Type B pancreatic cell (in vitro differentiated cells): ENCODE measurements around the gene CDKL5. TPM values are rescaled to one million over a fixed set of nuclear protein-coding genes. Genes with fewer than 3 reads are reported as not detected.

Source experiments
- DNase-seq: peaks from one replicate; pipeline ENCODE4 v3.0.0; 2021; ENCODE audit warnings: mixed read lengths; ENCODE audit not compliant: unreplicated experiment; ENCODE audit errors: extremely low spot score
- H3K27ac Mint-ChIP-seq: 2 replicates; pipeline ENCODE4 v1.8.0; 2021; ENCODE audit warnings: mild to moderate bottlenecking, mixed read lengths
- H3K27me3 Mint-ChIP-seq: 2 replicates; pipeline ENCODE4 v1.8.0; 2021; ENCODE audit warnings: mixed read lengths
- H3K36me3 Mint-ChIP-seq: 2 replicates; pipeline ENCODE4 v1.8.0; 2021; ENCODE audit warnings: mixed read lengths
- H3K4me1 Mint-ChIP-seq: one replicate; pipeline ENCODE4 v1.8.0; 2021; ENCODE audit warnings: mixed read lengths; ENCODE audit not compliant: unreplicated experiment
- H3K4me3 Mint-ChIP-seq: 2 replicates; pipeline ENCODE4 v1.8.0; 2021; ENCODE audit warnings: mild to moderate bottlenecking, mixed read lengths
- H3K9me3 Mint-ChIP-seq: 2 replicates; pipeline ENCODE4 v1.8.0; 2021; ENCODE audit warnings: mixed read lengths
- total RNA-seq: library from RNA; stranded (reverse); gene quantifications from 2 replicates; pipeline ENCODE4 v1.2.1, GENCODE V29; 2021; ENCODE audit warnings: low replicate concordance
- TF ChIP-seq, protein P1 (sequence below): fragments of 200-600 bp; sonication (generic); conservative IDR thresholded peaks from 2 replicates; pipeline ENCODE4 v1.5.0; 2021; ENCODE audit warnings: antibody characterized with exemption, mild to moderate bottlenecking

The CDKL5 gene
- total RNA-seq, 1 donor from 2014 or later, result 17.9 TPM

DNA sequence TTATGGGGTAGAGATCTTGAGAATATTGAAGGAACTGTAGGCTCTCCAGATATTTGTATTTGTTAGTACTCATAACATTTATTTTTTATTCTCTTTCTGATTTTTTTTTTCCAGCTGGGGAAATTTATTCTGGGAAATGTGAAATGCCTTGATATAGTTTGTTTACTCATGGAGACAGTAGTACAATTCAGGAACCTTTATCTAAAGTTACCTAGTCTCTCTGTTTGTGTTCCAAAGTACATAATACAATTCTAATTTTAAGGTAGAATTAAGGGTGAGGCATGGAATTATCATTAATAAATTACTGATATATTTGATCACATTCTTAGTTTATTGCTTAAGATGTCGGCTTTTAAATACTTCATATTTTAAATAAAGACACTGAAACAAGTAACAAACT, 132.5 kb downstream of the CDKL5 start:
- DNase-seq, result no peak
- no peaks in the 10 kb centered on the region for H3K4me1 Mint-ChIP-seq
- peaks cover 4% of the 10 kb centered on the region for H3K9me3 Mint-ChIP-seq
- TF ChIP-seq, protein P1, sequence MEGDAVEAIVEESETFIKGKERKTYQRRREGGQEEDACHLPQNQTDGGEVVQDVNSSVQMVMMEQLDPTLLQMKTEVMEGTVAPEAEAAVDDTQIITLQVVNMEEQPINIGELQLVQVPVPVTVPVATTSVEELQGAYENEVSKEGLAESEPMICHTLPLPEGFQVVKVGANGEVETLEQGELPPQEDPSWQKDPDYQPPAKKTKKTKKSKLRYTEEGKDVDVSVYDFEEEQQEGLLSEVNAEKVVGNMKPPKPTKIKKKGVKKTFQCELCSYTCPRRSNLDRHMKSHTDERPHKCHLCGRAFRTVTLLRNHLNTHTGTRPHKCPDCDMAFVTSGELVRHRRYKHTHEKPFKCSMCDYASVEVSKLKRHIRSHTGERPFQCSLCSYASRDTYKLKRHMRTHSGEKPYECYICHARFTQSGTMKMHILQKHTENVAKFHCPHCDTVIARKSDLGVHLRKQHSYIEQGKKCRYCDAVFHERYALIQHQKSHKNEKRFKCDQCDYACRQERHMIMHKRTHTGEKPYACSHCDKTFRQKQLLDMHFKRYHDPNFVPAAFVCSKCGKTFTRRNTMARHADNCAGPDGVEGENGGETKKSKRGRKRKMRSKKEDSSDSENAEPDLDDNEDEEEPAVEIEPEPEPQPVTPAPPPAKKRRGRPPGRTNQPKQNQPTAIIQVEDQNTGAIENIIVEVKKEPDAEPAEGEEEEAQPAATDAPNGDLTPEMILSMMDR, result no peak
- H3K27ac Mint-ChIP-seq, result no peak overlapping the region
- no peak overlapping the region for H3K4me3 Mint-ChIP-seq
- no peaks in the 10 kb centered on the region for H3K36me3 Mint-ChIP-seq
- no peaks in the 10 kb centered on the region for H3K27me3 Mint-ChIP-seq

DNA sequence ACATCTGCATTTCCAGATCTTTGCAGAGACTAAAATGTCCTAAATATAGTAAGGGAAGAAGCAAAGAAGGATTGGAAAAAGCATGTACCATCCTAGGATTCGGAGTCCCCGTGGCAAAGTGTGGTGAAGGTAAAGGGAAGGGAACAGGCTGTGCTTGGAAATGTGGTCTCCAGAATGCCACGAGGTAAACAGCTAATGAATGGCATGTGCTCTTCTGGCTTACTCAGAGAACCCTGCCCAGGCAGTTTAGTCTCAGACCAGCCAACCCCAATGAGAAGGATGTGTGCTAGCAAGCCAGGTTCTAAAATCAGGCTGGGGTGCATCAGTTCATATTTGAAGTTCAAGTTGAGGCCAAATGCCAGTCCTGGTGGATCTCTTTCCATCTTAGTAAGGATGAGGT, 133.4 kb downstream of the CDKL5 start:
- Mint-ChIP-seq H3K4me1 (no peaks in the 10 kb centered on the region), H3K36me3 (no peaks in the 10 kb centered on the region), H3K4me3 (no peak overlapping the region), H3K27ac (no peak overlapping the region), H3K27me3 (no peaks in the 10 kb centered on the region), H3K9me3 (no peaks in the 10 kb centered on the region)
- TF ChIP-seq, protein P1, result no peak
- no peak for DNase-seq

DNA sequence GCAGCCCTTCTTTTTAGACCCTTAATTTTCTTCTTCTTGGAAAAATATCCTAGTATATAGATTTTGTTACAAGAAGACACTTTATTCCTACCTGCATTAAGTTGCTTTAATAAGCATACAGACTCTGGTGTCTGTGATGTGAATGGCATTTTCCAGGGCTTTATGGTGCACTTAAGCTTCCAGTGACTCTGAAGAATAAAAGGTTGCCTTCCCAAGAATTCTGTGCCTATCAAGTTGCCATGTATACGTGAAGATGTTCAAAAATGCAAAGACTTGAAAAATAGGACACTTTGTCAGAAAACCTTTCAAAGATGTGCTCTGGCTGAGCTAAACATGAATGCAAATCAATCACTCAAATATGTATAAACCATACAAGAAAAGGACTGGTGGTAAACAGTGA, 135.6 kb downstream of the CDKL5 start:
- Mint-ChIP-seq H3K27ac (no peak overlapping the region), H3K4me1 (no peaks in the 10 kb centered on the region), H3K36me3 (peaks cover 5% of the 10 kb centered on the region), H3K27me3 (no peaks in the 10 kb centered on the region), H3K9me3 (no peaks in the 10 kb centered on the region), H3K4me3 (no peak overlapping the region)
- DNase-seq, result no peak
- TF ChIP-seq, protein P1, result no peak

DNA sequence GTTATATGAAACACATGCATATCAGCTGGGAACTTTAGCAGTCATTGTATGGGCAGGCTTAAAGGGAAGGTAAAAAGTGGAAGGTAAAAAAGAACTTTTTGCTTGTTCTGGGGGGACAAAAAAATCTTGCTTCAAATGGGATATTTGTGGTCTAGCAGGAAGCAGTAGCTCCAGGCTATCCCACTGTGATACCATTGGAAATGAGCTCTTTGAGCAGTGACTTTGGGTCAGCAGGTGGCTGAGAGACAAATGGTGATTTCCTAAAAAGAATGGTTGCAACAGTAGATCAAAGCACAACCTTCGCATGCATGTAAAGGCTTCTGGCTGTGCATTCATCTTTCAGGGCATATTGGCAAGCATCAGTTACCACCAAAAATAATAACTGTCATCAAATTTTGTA, 140.3 kb downstream of the CDKL5 start:
- no peaks in the 10 kb centered on the region for H3K27me3 Mint-ChIP-seq
- no peaks in the 10 kb centered on the region for H3K4me1 Mint-ChIP-seq
- peaks cover 5% of the 10 kb centered on the region for H3K36me3 Mint-ChIP-seq
- H3K4me3 Mint-ChIP-seq, result no peak overlapping the region
- no peak overlapping the region for H3K27ac Mint-ChIP-seq
- H3K9me3 Mint-ChIP-seq, result no peaks in the 10 kb centered on the region
- no peak for DNase-seq
- TF ChIP-seq, protein P1, result no peak

DNA sequence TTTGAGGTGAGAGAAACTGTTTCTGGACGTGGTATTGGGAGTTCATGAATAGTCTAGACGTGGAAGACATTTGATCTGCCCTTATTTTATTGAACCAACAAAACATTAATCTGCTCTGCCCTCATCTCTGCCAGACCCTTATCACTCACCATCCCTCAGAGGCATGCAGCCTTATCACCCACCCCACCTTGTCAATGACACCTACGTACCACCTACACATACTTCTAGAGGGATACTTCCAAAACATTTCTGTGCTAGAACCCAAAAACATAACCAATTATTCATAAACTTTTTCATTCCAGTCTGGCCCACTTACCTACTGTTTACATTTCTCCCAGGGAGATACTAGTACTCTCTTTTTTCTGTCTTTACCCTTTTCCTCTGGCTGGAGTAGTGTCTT, 141.3 kb downstream of the CDKL5 start:
- Mint-ChIP-seq H3K4me1 (no peaks in the 10 kb centered on the region), H3K27ac (no peak overlapping the region), H3K9me3 (no peaks in the 10 kb centered on the region), H3K4me3 (no peak overlapping the region), H3K27me3 (no peaks in the 10 kb centered on the region), H3K36me3 (peaks cover 5% of the 10 kb centered on the region)
- no peak for DNase-seq
- TF ChIP-seq, protein P1, result no peak

DNA sequence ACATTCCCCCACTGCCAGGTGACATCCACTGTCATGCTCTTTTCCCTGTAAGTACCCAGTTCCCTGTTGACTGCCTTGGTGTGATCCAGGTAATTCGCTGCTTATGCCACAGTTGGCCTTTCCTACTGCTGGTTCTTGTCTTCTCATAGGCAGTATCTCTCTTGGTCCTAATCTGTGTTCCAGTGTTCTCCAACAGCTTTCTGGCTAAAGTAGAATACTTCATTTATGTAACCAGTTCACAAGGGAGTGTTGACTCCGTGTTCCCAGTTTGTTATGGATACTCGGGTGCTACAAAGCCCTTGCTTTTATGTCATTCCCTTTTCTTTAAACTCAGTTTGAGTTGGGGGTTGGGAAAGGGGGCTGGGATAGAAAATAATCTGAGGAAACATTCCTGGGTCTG, 148.1 kb downstream of the CDKL5 start:
- Mint-ChIP-seq H3K9me3 (no peaks in the 10 kb centered on the region), H3K27me3 (no peaks in the 10 kb centered on the region), H3K36me3 (no peaks in the 10 kb centered on the region), H3K4me1 (no peaks in the 10 kb centered on the region), H3K4me3 (no peak overlapping the region), H3K27ac (no peak overlapping the region)
- TF ChIP-seq, protein P1, result no peak
- DNase-seq, result no peak
